Endothelial cell (in vitro differentiated cells): ENCODE results near the gene PLA2G4C. TPM values are rescaled to one million over a fixed set of nuclear protein-coding genes. Genes with fewer than 3 reads are reported as not detected.

Experiments
- DNase-seq: peaks from one replicate; pipeline ENCODE4 v3.0.0; 2021; ENCODE audit warnings: low spot score
- H3K27ac Mint-ChIP-seq: one replicate; pipeline ENCODE4 v1.8.0; 2021; ENCODE audit warnings: mixed read lengths, inconsistent platforms; ENCODE audit not compliant: unreplicated experiment
- H3K27me3 Mint-ChIP-seq: one replicate; pipeline ENCODE4 v1.8.0; 2021; ENCODE audit warnings: mild to moderate bottlenecking, moderate library complexity, mixed read lengths, inconsistent platforms; ENCODE audit not compliant: unreplicated experiment
- H3K36me3 Mint-ChIP-seq: one replicate; pipeline ENCODE4 v1.8.0; 2021; ENCODE audit warnings: mild to moderate bottlenecking, low read depth, mixed read lengths, inconsistent platforms; ENCODE audit not compliant: unreplicated experiment
- H3K4me1 Mint-ChIP-seq: one replicate; pipeline ENCODE4 v1.8.0; 2021; ENCODE audit warnings: mild to moderate bottlenecking, mixed read lengths, inconsistent platforms; ENCODE audit not compliant: unreplicated experiment
- H3K4me3 Mint-ChIP-seq: one replicate; pipeline ENCODE4 v1.8.0; 2021; ENCODE audit warnings: mild to moderate bottlenecking, mixed read lengths, inconsistent platforms; ENCODE audit not compliant: unreplicated experiment
- H3K9me3 Mint-ChIP-seq: one replicate; pipeline ENCODE4 v1.8.0; 2021; ENCODE audit warnings: mixed read lengths, inconsistent platforms; ENCODE audit not compliant: unreplicated experiment
- total RNA-seq: library from RNA; stranded (reverse); fragmentation: NEBNext Ultra II Directional; extraction: Animal tissue kit (Norgen Biotek cat#: 25700); gene quantifications from one replicate; pipeline ENCODE4 v1.2.1, GENCODE V29; 2021; ENCODE audit not compliant: unreplicated experiment
- TF ChIP-seq, protein P1 (sequence below): fragments of 200-600 bp; sonication (generic); IDR thresholded peaks from one replicate; pipeline ENCODE4 v1.5.0; 2021; ENCODE audit warnings: antibody characterized with exemption; ENCODE audit not compliant: unreplicated experiment

Gene PLA2G4C
- total RNA-seq, 1 donor from 2014 or later, result 1.1 TPM

DNA sequence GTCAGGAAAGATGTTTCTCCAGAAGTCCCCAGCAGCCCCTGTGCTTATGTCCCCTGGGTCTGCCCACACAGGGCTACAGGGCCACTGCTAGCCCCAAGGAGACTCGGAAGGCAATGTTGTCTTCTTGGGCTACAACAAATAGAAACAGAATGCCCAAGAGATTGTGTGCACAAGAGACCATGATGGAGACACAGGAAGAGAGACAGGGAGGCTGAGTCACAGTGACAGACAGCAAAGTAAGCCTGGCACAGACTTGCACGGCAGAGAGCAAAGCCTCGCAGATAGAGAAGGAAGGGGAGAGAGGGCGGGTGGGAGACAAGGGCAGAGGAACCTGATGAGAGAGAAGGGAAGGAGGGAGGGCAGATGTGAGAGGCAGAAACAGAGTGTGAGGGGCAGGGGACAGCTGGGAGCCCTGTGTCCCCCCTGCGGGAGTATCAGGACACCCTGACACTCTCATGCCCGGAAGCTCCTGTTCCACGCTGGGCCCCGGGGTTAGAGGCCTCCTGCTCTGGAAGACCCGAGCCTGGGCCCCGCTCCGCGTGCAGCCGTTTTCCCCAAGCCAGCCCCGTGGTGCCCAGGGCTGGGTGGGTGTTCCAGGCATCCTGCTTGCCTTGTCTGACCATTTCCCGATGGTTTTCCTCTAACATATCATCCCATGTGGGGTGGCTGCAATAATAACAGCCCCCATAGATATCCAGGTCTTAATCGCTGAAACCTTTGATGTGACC lies 2.7 kb upstream of the PLA2G4C start:
- no peaks in the 10 kb centered on the region for H3K9me3 Mint-ChIP-seq
- H3K4me3 Mint-ChIP-seq, result no peak overlapping the region
- no peak overlapping the region for H3K27ac Mint-ChIP-seq
- no peak for DNase-seq
- TF ChIP-seq, protein P1, sequence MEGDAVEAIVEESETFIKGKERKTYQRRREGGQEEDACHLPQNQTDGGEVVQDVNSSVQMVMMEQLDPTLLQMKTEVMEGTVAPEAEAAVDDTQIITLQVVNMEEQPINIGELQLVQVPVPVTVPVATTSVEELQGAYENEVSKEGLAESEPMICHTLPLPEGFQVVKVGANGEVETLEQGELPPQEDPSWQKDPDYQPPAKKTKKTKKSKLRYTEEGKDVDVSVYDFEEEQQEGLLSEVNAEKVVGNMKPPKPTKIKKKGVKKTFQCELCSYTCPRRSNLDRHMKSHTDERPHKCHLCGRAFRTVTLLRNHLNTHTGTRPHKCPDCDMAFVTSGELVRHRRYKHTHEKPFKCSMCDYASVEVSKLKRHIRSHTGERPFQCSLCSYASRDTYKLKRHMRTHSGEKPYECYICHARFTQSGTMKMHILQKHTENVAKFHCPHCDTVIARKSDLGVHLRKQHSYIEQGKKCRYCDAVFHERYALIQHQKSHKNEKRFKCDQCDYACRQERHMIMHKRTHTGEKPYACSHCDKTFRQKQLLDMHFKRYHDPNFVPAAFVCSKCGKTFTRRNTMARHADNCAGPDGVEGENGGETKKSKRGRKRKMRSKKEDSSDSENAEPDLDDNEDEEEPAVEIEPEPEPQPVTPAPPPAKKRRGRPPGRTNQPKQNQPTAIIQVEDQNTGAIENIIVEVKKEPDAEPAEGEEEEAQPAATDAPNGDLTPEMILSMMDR, result no peak
- H3K27me3 Mint-ChIP-seq, result peaks cover 4% of the 10 kb centered on the region
- H3K36me3 Mint-ChIP-seq, result peaks cover 10% of the 10 kb centered on the region
- H3K4me1 Mint-ChIP-seq, result no peaks in the 10 kb centered on the region

DNA sequence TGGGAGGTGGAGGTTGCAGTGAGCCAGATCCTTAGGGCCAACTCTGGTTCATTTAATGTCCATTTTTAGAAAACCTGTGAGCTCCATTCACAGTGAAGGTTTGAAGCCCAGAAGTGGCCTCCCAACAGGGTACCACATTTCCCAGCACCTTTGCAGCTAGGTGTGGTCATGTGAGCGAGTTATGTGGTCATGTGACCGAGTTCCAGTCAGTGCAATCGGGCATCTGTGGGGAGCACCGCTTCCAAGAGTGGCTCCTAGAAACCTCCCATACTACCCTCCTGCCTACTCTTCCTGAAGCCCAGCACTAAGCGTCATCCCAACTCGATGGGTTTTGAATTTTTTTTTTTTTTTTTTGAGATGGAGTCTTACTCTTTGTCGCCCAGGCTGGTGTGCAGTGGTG lies 663 bp upstream of the PLA2G4C start:
- Mint-ChIP-seq H3K4me3 (no peak overlapping the region), H3K36me3 (no peaks in the 10 kb centered on the region), H3K4me1 (no peaks in the 10 kb centered on the region), H3K27ac (no peak overlapping the region), H3K27me3 (peaks cover 2% of the 10 kb centered on the region), H3K9me3 (no peaks in the 10 kb centered on the region)
- TF ChIP-seq, protein P1, result no peak
- no peak for DNase-seq

DNA sequence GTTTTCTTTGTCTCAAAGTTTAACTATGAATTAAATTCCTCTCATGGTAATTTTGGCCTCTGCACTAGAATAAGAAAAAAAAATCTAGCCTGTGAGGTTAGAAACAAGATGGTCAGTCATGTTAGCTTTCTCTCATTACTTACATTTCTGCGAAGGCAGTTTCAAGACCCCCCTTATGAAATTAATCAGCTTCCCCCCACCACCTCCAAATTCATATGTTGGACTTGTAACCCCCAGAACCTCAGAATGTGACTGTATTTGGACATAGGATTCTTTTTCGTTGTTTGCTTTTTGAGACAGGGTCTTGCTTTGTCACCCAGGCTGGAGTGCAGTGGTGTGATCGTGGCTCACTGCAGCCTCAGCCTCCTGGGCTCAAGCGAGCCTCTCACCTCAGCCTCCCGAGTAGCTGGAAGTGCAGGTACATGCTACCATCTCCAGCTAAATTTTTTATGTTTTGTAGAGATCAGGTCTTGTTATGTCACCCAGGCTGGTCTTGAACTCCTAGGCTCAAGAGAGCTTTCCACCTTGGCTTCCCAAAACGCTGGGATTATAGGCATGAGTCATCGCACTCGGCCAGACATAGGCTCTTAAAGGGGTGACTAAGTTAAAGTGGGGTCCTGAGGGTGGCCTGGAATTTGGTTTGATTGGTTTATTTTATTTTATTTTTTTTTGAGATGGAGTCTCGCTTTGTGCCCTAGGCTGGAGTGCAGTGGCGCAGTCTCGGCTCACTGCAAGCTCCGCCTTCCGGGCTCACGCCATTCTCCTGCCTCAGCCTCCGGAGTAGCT lies 1.4 kb downstream of the PLA2G4C start:
- H3K27ac Mint-ChIP-seq, result no peak overlapping the region

GRCh38 chr19:48103922-48104321 lies 6.7 kb downstream of the PLA2G4C start:
- no peaks in the 10 kb centered on the region for H3K36me3 Mint-ChIP-seq
- no peak overlapping the region for H3K4me3 Mint-ChIP-seq
- H3K4me1 Mint-ChIP-seq, result no peaks in the 10 kb centered on the region
- TF ChIP-seq, protein P1, result no peak
- H3K9me3 Mint-ChIP-seq, result no peaks in the 10 kb centered on the region
- no peak overlapping the region for H3K27ac Mint-ChIP-seq
- peaks cover 1% of the 10 kb centered on the region for H3K27me3 Mint-ChIP-seq
- no peak for DNase-seq

More for the DNA sequence above, 1.4 kb downstream of the PLA2G4C start:
- H3K27me3 Mint-ChIP-seq, result peaks cover 3% of the 10 kb centered on the region
- no peak overlapping the region for H3K4me3 Mint-ChIP-seq
- no peak for DNase-seq
- TF ChIP-seq, protein P1, result no peak
- H3K4me1 Mint-ChIP-seq, result no peaks in the 10 kb centered on the region
- no peaks in the 10 kb centered on the region for H3K9me3 Mint-ChIP-seq
- no peaks in the 10 kb centered on the region for H3K36me3 Mint-ChIP-seq
